HG03103 (cell line): ENCODE results near the gene PLD3.

Experiments used
- ATAC-seq: cut with Tn5 transposase; IDR thresholded peaks from one replicate; pipeline ENCODE4 v1.9.1; 2021; ENCODE audit warnings: low read depth; ENCODE audit not compliant: unreplicated experiment

Gene PLD3

DNA sequence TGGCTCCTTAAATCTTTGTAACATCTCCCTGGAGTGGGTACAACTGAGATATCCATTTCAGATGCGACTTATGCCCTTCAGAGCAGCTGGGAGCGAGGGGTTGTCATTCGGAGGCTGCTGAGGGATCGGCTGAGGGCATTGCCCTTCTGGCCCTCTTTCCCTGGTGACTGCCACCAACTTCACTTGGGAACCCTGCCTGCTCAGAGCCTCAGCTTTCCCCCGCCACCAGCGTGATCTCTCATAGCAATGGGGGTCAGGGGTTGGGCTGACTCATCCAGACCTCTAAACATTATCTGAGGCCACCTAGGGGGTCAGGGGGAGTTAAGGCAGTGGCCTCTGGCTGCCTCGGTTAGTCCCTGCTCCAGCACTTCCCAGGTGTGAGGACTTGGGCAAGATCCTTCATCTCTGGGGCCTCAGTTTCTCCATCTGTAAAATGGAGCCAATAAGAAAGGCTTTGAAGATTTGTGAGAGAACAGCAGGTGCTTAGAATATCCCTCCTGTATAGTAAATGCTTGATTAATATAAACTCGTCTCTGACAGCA is 63.5 kb downstream of the PLD3 start:
- no peak for ATAC-seq

DNA sequence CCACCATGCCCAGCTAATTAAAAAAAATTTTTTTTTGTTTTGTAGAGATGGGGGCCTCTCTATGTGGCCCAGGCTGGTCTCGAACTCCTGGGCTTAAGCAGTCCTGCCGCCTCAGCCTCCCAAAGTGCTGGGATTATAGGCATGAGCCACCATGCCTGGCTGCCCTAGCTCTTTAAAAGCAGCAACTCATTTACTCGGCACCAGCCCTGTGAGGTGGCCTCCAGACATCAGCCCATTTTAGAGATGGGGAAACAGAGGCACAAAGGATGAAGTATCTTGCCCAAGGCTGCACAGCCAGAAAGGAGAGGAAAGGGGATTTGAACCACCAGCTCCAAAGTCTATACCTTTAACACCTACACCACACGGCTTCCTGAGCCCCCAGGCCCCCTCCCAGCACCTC is 64.4 kb downstream of the PLD3 start:
- no peak for ATAC-seq

DNA sequence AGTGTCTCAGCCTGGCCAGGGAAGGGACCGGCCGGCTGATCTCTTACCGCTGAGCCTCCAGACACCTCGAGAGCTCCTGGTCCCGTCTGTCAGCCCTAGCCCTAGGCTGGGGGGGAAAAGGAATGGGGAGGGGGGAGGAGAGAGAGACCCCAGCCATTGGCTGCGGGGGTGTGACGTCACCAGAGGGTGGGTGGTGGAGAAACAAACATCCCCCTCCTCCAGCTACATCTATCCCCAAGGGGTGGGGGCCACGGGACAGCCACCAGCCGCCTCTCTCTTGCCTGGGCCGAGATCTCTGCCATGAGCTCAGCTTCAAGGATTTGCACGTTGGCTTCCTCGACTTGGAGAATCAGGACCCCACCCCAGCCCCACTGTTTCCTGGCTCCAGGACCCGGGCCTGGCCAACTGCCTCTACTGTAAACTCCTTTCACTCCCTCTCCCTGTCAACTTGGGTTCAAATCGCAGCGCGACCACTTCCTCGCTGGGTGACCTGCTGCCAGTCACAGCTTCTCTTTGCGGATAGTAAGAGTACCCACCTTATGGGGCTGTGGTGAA is 64.9 kb downstream of the PLD3 start, which contains the start of gene PRX:
Gene PRX (minus strand): TSS at position 88 of the 555 bp plus-strand sequence. CDS start 5,446 bp downstream, outside the sequence.
- ATAC-seq = no peak

DNA sequence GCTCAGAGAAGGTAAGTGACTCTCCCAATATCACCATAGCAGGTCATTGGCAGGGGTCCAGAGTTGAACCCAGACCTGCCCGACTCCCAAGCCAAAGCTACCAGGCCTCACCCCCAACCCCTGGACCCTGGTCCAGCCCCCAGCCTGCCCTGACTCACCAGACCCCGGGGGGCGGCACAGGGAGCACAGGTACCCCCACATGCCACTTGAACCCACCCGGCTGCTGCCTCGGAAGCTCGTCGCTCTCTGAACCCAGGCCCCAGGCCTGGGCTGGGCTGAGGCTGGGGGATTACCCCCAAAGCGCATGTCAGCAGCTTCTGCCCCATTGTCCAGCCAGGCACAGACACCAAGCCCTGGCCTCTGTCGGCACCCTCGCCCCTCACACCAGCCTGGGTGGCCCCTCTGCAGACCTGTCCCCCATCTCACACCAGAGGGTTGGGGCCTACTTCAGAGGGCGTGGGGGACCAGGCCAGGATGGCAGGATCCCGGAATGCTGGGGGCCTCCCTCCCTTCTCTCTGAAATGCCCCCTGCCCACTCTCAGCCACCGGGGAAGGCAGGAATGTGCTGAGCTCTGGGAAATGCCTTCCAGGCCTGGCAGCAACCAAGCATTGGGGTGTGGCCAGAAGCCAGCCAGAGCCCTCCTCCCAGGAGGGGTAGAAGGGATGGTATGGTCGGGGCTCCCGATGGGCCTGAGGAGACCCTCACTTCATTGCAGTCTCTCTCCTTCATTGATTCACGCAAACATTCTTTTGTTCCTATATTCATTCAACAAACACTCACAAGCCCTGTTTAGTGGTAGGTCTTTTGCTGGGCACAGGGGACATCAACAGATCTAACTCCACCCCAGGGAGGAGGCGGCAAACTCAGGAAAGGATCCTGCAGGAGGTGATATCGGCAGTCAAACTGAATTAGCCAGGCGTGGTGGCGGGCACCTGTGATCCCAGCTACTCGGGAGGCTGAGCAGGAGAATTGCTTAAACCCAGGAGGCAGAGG is 66.3 kb downstream of the PLD3 start:
- ATAC-seq = no peak

DNA sequence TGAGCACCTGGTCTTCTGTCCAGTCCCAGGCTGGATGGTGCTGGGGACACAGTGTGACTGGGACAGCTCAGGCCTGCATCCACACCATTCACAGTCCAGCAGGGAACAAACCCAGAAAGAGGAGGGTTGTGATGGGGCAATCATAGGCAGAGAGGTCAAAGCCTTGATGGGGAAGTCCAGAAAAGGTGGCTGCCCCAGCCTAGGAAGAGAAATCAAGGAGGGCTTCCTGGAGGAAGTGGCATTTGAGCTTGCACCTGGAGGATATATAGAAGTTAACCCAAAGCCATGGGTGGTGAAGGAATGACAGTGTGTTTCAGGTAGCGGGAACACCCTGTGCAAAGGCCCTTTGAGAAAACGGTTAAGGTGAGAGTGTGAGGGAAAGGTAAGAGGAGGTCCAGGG is 67.3 kb downstream of the PLD3 start:
- no peak for ATAC-seq

DNA sequence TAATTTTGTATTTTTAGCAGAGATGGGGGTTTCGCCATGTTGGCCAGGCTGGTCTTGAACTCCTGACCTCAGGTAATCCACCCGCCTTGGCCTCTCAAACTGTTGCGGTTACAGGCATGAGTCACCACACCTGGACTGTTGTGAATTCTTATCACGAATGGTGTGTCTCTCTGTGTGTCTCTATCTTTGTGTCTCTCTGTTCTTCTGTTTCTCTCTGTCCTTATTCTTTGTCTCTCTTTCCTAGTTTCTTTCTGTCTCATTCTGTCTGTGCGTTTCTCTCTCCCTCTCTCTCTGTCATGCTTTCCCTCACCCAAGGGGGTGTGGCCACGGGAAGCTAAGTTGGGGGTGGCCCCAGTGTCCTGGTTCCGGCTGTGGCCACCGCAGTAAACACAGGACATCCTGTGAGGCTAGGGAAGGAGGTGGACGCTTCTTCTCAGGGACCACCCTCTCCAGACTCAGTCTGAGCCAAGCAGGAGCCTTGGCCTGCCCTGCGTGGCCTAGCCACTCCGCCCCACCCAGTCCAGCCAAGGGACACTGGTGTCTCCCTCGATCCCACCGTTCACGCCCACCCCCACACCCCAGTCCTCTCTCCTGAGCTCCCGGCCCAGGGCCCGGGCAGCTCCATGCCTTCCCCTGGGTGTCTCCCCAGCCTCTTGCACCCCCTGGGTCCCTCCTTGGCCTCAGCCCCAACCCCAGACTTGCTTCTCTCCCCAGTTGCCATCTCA is 68.6 kb downstream of the PLD3 start:
- no peak for ATAC-seq

DNA sequence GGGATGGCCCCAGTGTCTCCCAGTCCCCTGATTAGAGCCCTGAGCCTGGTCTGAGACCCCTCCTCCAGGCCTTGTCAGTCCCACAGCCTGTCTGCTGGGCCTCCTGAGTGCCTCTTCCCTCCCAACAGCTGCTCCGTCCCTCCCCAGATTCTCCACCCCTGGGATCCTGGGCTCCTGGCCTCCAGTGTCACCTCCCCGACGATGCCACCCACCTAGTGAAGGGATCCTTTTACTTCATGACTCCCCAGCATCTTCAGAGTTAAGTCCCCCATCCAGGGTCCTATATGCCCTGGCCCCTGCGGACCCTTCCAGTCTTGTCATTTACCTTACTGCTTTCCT is 69.1 kb downstream of the PLD3 start:
- ATAC-seq = no peak

DNA sequence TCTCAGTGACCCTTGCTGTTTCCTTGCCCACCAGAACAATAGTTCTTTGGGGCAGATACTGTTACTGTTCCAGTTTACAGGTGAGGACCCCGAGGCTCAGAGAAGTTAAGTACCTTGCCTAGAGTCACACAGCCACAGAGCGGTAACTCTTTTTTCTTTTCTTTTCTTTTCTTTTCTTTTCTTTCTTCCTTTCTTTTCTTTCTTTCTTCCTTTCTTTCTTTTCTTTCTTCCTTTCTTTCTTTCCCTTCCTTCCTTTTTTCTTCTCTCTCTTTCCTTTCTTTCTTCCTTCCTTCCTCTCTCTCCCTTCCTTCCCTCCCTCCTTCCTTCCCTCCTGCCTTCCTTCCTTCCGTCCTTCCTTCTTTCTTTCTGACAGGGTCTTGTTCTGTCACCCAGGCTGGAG is 69.5 kb downstream of the PLD3 start:
- ATAC-seq = no peak

DNA sequence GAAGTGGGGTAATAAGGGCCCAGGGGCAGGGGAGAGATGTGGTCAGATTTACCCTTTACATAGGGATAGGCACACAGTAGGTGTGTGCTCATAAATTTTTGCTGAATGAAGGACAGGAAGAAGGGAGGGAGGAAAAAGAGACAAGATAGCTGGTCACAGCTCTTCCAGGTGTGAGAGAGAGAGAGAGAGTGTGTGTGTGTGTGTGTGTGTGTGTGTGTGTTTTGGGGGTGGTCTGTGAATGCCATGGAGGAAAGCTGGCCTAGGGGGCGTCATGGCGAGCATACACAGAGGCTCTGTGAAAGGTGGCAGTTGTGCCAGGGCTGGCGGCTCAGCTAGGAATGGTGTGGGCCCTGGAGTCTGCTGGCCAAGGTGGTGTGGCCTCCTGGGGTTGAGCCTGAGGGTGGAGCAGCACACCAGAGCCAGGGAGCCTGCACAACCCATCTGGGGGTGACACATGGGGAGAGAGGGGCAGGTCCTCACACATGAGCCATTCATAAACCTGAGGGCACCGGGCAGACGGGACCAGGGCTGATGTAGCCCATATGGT is 70.6 kb downstream of the PLD3 start:
- ATAC-seq = no peak

DNA sequence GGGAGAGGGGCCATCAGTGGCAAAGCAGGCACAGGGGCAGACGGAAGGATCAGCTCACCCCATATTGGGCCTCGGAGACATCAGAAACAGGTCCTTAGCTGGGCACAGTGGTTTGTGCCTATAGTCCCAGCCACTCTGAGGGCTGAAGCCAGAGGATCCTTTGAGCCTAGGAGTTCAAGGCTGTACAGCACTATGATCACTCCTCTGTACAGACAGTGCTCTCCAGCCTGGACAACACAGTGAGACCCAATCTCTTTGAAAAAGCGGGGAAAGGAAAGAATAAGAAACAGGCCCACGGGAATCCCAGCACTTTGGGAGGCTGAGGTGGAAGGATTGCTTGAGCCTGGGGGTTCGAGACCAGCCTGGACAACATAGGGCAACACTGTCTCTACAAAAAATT is 71.3 kb downstream of the PLD3 start:
- ATAC-seq = no peak

DNA sequence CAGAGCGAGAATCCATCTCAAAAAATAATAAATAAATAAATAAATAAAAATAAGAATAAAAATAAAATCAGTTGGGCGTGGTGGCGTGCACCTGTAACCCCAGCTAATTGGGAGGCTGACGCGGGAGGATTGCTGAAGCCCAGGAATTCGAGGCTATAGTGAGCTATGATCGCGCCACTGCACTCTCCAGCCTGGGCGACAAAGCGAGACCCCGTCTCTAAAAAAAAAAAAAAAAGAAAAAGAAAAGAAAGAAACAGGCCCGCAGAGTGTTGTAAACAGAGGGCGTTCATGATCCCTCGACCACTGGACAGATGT is 71.9 kb downstream of the PLD3 start:
- ATAC-seq = no peak

DNA sequence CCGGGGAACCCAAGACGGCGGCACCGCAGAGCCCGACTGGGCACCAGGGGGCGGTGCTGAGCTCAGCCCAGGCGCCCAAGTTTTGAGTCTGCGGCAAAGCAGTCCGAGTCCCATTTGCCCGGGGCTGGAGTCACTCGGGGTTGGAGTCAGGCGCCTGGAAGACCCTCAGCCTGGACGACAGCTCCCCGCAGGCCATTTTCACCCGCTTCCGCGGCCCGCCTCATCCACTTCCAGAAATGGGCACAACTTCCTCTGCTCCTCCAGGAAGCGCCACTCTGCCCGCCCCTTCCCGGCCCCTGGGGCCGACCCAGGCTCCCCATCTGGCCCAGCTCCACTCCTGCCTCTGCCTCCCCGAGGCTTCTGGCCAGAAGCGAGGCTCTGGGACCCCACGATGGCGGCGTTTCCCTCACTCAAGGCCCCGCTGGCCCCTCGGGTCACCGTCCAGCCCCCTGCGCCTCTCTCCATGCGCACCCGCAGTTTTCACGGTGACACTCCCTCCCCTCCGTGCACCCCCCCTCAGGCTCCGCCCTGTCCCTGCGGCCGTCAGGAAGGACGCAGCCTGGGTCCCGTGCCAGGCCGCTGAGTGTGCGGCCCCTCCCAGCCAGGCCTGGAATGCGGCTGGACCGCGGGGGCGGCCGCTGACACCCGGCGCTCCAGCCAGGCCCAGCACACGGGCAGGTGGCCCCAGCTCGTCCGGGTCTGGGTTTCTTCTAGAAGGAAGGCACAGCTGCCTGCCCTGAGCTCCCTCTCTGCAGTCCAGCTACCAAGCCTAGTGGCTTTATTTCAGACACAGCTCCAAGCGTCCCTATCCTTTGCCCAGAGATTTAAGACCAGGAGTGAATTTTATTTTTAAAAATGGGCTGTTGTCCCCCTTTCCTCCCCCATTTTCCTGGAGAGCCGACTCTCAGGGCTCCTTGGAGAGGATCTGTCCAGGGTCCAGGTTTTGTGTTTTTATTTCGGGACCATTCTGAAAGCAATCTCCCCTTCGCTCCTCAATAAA is 72.6 kb downstream of the PLD3 start:
- ATAC-seq = peak; percentile 37

DNA sequence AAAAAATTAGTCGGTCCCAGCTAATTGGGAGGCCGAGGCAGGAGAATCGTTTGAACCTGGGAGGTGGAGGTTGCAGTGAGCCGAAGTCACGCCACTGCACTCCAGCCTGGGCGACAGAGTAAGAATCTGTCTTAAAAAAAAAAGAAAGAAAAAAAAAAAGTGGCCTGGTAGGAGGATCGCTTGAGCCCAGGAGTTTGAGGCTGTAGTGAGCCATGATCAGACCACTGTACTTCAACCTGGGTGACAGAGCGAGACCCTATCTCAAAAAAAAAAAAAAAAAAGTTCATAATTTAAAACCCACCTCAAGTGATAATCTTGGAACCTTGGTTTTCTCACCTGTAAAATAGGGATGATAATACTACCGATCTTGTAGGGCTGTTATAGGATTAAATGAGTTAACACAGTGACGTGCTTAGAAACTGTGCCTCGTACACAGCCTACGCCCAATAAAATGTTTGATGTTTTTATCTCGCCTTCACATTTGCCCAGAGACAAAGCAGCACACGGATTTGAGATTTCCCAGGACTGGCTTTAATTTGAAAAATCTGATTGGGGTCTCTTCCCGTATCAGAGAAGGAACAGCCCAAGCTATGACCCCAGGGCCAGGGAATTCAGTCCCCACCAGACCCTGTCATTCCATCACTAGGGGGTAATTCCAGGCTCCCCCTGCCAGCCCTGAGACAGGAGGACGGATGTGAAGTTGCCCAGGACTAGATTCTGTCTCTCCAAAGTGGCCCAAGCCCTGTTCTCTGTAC is 73.7 kb downstream of the PLD3 start:
- no peak for ATAC-seq

DNA sequence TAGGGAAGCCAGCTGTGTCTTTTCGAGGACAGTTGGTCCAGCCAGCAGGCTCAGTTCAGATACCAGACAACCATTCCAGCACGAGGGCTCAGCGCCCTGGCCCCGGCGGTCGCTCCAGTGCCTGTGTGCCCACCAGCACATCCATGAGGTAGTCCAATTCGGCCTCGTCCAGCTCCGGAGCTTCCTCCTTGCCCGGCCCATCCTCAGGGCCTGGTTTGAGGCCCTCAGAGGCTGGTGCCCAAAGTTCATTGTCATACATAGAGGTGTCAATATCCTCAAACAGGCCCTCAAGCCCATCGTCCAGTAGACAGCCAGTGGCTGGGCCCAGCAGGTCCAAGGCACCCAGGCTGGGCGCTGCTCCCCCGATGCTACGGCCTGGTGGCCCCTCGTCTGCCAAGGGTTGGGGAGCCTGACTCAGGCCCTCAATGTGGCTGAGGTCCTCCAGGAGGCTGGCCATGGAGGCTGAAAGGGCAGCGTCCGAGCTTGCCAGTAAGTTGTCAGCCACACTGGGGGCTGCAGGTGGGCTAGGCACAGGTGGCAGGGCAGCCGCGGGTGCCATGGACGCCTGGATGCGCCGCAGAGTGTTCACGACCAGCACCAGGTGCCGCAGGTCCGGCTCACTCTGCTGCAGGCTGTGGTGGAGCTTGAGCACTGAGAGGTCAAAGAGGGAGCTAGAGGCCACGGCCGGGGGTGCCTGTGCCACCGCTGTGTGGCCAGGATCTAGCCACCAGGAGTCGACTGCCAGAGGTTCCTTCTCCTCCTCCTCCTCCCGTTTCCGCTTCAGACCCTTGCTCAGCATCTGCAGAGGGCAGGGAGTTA is 74.5 kb downstream of the PLD3 start:
- no peak for ATAC-seq

DNA sequence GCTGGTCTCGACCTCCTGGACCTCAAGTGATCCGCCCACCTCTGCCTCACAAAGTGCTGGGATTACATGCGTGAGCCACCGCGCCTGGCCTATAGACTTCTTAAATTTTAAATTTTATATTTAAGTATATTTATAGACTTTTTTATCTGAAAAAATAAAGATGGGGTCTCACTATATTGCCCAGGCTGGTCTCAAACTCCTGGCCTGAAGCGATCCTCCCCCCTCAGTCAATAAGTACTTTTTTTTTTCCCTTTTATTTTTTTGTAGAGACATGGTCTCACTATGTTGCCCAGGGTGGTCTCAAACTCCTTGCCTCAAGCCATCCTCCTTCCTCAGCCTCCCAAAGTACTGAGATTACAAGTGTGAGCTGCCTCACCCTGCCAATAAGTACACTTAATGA is 75.4 kb downstream of the PLD3 start:
- ATAC-seq = no peak

DNA sequence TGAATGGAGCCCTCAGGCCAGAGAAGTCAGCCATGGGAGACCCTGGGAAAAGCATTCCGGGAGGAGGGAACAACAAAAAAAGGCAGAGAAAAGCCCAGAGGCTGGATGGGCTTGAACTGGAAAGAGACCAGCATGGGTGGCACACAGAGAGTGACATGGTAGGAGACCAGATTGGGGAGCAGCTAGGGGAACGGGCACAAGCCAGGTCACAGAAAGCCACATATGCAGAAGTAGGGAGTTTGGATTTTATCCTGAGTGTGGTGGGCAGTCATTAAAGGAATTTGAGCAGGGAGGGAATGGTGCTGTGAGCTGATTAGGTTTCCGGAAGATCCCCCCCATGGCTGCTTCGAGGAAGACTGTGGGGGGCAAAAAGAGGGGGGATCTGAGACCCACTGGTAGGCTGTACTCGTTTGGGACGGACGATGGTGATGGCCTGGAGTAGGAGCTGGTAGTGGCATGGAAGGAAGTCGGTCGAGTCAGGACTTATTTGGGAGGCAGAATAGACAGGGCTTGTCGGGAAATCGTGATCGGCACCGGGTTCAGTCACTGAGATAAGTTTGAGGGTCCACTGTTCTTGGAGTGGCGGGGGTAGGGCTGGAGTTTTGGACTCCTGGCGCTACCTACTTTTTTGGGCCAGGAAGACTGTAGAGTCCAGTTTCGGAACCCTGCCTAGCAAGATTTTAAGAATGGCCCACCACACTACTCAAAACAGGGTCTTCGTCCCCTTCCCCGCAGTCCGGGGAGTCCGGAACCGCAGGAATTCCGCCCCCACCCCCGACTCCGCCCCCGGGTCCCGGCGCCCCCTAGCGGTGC is 76.3 kb downstream of the PLD3 start:
- no peak for ATAC-seq

DNA sequence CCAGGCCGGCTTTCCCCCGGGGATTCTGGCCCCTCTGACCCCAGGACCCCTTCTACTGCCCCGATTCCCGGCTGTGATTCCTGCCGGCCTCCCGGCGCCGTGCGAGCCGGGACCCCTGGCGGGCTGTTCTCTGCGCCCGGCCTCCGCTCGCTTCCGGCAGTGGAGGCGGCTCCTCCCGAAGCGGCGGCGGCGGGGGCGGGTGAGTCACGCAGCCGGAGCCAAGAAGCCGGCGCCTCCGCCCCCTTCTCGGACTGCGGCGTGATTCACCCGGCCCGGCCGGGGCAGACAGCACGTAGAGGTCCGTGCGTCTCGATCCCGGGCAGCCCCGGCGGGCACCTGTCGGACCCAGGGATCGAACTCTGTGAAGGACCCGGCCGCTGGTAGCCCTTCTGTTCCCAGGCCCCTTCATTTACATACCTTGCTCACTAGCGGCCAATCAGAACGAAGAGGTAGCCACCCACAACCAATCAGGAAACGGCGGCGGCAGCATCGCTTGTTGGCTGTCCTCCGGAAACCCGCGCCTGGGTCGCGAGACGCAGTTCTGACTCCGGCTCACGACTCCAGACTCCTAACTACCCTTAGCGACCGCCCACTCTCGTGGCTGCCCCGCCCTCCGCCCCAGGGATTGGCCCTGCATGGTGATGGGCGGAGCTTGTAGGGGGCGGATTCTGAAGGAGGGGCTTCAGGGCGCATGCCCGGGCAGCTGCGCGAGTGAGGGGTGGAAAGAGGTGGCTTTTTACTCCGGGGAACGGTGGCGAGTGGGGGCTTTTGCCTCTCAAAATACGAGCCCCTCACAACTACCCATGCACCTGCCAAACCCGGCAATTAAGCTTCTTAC is 77.2 kb downstream of the PLD3 start, which contains the start of gene SERTAD1:
Gene SERTAD1 (minus strand): TSS at position 543 of the 838 bp plus-strand sequence. CDS start 2,446 bp downstream, outside the sequence.
- peak; percentile 73 for ATAC-seq
